Stimulated activated CD4-positive, alpha-beta T cell treated with anti-CD3 and anti-CD28 coated beads, Interleukin-4, amount 100 ng/mL, for 4 hours (primary cell): Measurements from ENCODE around the gene APOBEC3F.

Experiments
- DNase-seq, 2 experiments: peaks; one replicate each; pipeline ENCODE4 v3.0.0-alpha.2; 2020

APOBEC3F gene

DNA sequence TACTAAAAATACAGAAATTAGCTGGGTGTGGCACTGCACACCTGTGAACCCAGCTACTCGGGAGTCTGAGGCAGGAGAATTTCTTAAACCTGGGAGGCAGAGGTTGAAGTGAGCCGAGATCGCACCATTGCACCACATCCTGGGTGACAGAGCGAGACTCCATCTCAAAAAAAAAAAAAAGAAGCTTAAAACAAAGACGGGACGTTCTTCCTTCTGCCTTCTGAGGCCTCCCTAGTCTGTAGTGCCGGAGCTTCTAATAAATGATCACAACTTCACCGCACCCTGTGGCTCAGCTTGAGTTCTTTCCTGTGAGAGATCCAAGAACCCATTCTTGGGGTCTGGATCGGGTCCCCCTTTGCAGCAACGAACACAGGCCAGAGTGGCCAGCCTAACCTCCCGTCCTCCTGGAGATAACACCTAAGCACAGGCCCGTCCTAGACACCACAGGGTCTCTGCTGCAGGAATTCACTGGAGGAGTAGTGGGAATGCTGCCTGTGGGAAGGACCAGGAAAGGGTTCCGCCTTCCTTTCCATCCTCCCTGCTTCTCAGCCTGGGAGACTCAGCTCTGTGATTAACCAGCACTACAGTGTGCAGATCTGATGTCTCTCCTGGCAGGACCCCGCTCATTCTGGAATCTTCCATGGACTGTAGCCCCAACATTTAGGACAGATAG is 54.2 kb downstream of the APOBEC3F start:
- DNase-seq: no peak

DNA sequence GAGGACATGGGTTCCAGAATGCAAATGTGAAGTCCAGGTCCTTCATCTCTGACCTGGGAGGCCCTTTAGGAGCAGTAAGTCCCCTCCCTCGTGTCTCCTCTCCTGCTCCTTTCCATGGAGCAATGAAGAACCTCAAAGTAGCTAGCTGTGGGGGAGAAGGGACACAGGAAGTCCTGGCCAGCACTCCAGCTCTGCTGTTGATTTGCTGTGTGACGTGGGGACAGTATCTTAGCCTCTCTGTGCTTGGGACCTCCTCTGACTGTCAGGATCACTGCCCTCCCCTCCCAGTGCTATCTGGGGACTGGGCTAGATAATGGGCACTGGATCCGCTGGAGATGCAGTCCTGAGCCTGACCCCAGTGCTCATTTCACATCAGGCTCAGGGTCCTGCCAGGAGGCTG is 55.3 kb downstream of the APOBEC3F start:
- no peak for DNase-seq

DNA sequence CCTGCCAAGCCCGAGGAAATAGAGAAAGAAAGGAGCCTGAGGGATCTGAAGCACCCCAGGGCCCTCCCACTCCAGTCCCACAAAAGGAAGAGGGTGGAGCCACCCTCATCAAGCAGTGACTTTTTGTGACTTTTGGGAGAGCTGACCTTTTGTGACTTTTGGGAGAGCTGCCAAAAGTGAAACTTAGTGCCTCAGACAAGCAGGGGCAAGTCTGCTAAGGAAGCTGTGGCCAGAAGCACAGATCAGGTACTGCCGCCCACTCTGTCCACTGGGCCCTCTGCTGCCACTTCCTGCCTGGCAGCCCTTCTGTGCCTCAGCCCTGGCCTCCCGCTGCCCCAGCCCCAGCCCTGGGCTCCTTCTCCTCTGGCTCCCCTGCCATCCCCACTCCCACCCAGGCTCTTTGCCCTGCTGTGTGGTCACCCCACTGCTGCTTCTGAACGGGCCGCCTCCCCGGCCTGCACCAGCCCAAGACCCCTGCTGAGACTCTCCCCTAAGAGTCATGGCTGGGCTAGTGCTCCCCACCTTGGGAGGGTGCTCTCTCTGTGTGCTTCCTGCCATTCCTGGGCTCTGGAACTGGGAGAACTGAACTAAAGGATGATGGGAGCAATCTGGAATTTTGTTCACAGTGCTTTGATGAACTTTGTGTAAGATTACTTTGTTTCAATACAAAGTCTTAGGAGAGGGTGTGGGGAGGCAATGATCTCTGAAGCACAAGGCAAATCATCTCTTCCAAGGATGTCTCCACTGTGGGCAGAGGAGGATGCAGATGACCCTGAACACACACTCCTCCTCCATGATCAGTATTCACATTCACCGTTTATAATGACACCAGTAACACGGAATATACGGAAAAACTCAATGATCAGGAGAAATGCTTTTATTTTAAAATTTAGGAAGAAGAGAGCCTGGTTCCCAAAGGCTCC is 56.7 kb downstream of the APOBEC3F start, which contains the start of gene APOBEC3H:
APOBEC3H (plus strand) TSS at position 147 of the 923 bp plus-strand sequence. CDS start 3,035 bp downstream, outside the sequence.
- no peak for DNase-seq

DNA sequence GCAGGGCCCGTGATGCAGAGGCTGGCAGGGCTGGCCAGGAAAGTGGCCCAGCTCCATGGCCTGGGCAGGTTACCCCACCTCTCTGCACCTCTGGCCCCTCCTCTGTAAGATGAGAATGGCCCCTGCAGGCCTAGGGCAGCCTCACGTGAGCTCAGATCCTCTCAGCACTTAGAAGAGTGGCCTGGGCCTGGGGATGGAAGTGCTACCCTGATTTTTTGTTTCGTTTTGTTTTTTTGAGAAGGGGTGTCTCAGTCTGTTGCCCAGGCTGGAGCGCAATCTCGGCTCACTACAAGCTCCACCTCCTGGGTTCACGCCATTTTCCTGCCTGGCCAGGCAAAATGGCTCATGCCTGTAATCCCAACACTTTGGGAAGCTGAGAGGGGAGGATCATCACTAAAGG is 57.4 kb downstream of the APOBEC3F start:
- no peak for DNase-seq

GRCh38 chr22:39098576-39098975 is 57.9 kb downstream of the APOBEC3F start:
- no peak for DNase-seq

DNA sequence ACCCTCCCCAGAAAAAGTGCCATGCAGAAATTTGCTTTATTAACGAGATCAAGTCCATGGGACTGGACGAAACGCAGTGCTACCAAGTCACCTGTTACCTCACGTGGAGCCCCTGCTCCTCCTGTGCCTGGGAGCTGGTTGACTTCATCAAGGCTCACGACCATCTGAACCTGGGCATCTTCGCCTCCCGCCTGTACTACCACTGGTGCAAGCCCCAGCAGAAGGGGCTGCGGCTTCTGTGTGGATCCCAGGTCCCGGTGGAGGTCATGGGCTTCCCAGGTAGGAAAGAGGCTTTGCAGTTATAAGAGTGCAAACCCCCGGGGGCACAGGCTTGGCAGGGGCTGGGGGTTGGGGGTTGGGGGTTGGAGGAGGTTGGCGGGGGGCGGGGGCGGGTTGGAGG is 60.6 kb downstream of the APOBEC3F start:
- DNase-seq: no peak

GRCh38 chr22:39103431-39103830 is 62.8 kb downstream of the APOBEC3F start:
- no peak for DNase-seq
